ENCODE results near the gene IPO4. TPM values are rescaled to one million over a fixed set of nuclear protein-coding genes. Genes with fewer than 3 reads are reported as not detected.

IPO4 gene
- polyA plus RNA-seq, 4 donors, result 19.8 to 39.5 (median 31.0) TPM

GRCh38 chr14:24135584-24135833 lies 53.1 kb downstream of the IPO4 start:
- DNase-seq (ENCODE audit: low read depth in 4 of 4, low spot score in 3 of 4), result no peak

- no peak for DNase-seq (ENCODE audit: low read depth in 4 of 4, low spot score in 3 of 4)
Measured at GRCh38 chr14:24133735-24134134, 54.9 kb downstream of the IPO4 start.

- no peak for DNase-seq (ENCODE audit: low read depth in 4 of 4, low spot score in 3 of 4)
Measured at GRCh38 chr14:24132976-24133375, 55.6 kb downstream of the IPO4 start.

GRCh38 chr14:24132061-24132685 lies 56.4 kb downstream of the IPO4 start:
- DNase-seq (ENCODE audit: low read depth in 4 of 4, low spot score in 3 of 4), result no peak

GRCh38 chr14:24131549-24131966 lies 57.1 kb downstream of the IPO4 start:
- no peak for DNase-seq (ENCODE audit: low read depth in 4 of 4, low spot score in 3 of 4)

- DNase-seq (ENCODE audit: low read depth in 4 of 4, low spot score in 3 of 4), result no peak
Measured at GRCh38 chr14:24130717-24131548, 57.7 kb downstream of the IPO4 start.

- DNase-seq (ENCODE audit: low read depth in 4 of 4, low spot score in 3 of 4), result no peak
Measured at GRCh38 chr14:24130380-24130716, 58.3 kb downstream of the IPO4 start, which contains the start of gene FITM1. Gene FITM1, plus strand, starts transcription at chr14:24130659. Its CDS starts 905 bp downstream, at chr14:24131564.

Other genes starting within 250 kb of the IPO4 start
- 10 to 100 TPM; 28.3 to 50.8 (median 44.2) TPM for gene DHRS4, start 235.0 kb downstream of the IPO4 start, polyA plus RNA-seq (ENCODE audit: insufficient read length in 4 of 4)
- 10 to 100 TPM; 27.6 to 52.8 (median 31.4) TPM for gene DHRS4L2, start 199.9 kb downstream of the IPO4 start, polyA plus RNA-seq (ENCODE audit: insufficient read length in 4 of 4)
- 1 to 10 TPM; 1.2 to 2.0 (median 1.8) TPM for gene CARMIL3, start 136.8 kb downstream of the IPO4 start, polyA plus RNA-seq (ENCODE audit: insufficient read length in 4 of 4)
- not detected for gene CPNE6, start 117.3 kb downstream of the IPO4 start, polyA plus RNA-seq (ENCODE audit: insufficient read length in 4 of 4)
- gene PCK2, start 94.5 kb downstream of the IPO4 start, polyA plus RNA-seq (ENCODE audit: insufficient read length in 4 of 4), result 10 to 100 TPM in 3 of 4 donors, 1 to 10 TPM in 1; 7.7 to 31.0 (median 24.0) TPM
- gene DCAF11, start 74.0 kb downstream of the IPO4 start, polyA plus RNA-seq (ENCODE audit: insufficient read length in 4 of 4), result 10 to 100 TPM; 41.2 to 90.6 (median 73.0) TPM
- 1 to 10 TPM in 3 of 4 donors, under 1 TPM in 1; 0.59 to 4.1 (median 2.1) TPM for gene NRL, start 73.9 kb downstream of the IPO4 start, polyA plus RNA-seq (ENCODE audit: insufficient read length in 4 of 4)
- 1 to 10 TPM in 1 of 4 donors, under 1 TPM in 3; 0.55 to 1.6 (median 0.79) TPM for gene FITM1, start 58.2 kb downstream of the IPO4 start, polyA plus RNA-seq (ENCODE audit: insufficient read length in 4 of 4)
- 100 to 1,000 TPM; 131 to 226 (median 197) TPM for gene PSME1, start 52.6 kb downstream of the IPO4 start, polyA plus RNA-seq (ENCODE audit: insufficient read length in 4 of 4)
- gene EMC9, start 47.2 kb downstream of the IPO4 start, polyA plus RNA-seq (ENCODE audit: insufficient read length in 4 of 4), result 10 to 100 TPM in 3 of 4 donors, 1 to 10 TPM in 1; 9.7 to 21.4 (median 19.4) TPM
- gene PSME2, start 42.2 kb downstream of the IPO4 start, polyA plus RNA-seq (ENCODE audit: insufficient read length in 4 of 4), result 100 to 1,000 TPM; 134 to 185 (median 166) TPM
- 10 to 100 TPM; 44.8 to 59.8 (median 47.4) TPM for gene RNF31, start 41.3 kb downstream of the IPO4 start, polyA plus RNA-seq (ENCODE audit: insufficient read length in 4 of 4)
- 10 to 100 TPM; 46.1 to 68.1 (median 57.0) TPM for gene IRF9, start 27.6 kb downstream of the IPO4 start, polyA plus RNA-seq (ENCODE audit: insufficient read length in 4 of 4)
- 100 to 1,000 TPM in 1 of 4 donors, 10 to 100 TPM in 3; 28.0 to 100 (median 57.9) TPM for gene REC8, start 16.7 kb downstream of the IPO4 start, polyA plus RNA-seq (ENCODE audit: insufficient read length in 4 of 4)
- gene TM9SF1, start 6.6 kb upstream of the IPO4 start, polyA plus RNA-seq (ENCODE audit: insufficient read length in 4 of 4), result 10 to 100 TPM; 32.9 to 43.7 (median 35.4) TPM
- gene TSSK4, start 16.9 kb upstream of the IPO4 start, polyA plus RNA-seq (ENCODE audit: insufficient read length in 4 of 4), result 10 to 100 TPM in 1 of 4 donors, 1 to 10 TPM in 3; 4.2 to 12.0 (median 5.6) TPM
- gene CHMP4A, start 24.7 kb upstream of the IPO4 start, polyA plus RNA-seq (ENCODE audit: insufficient read length in 4 of 4), result 10 to 100 TPM; 27.8 to 58.4 (median 52.0) TPM
- gene MDP1, start 27.2 kb upstream of the IPO4 start, polyA plus RNA-seq (ENCODE audit: insufficient read length in 4 of 4), result 10 to 100 TPM in 3 of 4 donors, 1 to 10 TPM in 1; 8.3 to 16.9 (median 11.3) TPM
- 100 to 1,000 TPM; 189 to 230 (median 217) TPM for gene NEDD8, start 43.6 kb upstream of the IPO4 start, polyA plus RNA-seq (ENCODE audit: insufficient read length in 4 of 4)
- 100 to 1,000 TPM in 3 of 4 donors, 10 to 100 TPM in 1; 65.6 to 124 (median 117) TPM for gene GMPR2, start 44.1 kb upstream of the IPO4 start, polyA plus RNA-seq (ENCODE audit: insufficient read length in 4 of 4)
- 10 to 100 TPM; 57.3 to 62.1 (median 60.1) TPM for gene TINF2, start 53.8 kb upstream of the IPO4 start, polyA plus RNA-seq (ENCODE audit: insufficient read length in 4 of 4)
- gene TGM1, start 74.4 kb upstream of the IPO4 start, polyA plus RNA-seq (ENCODE audit: insufficient read length in 4 of 4), result 1 to 10 TPM; 1.6 to 6.6 (median 2.6) TPM
- 10 to 100 TPM; 19.4 to 28.6 (median 20.3) TPM for gene RABGGTA, start 82.8 kb upstream of the IPO4 start, polyA plus RNA-seq (ENCODE audit: insufficient read length in 4 of 4)
- 10 to 100 TPM; 27.8 to 54.8 (median 43.2) TPM for gene DHRS1, start 111.0 kb upstream of the IPO4 start, polyA plus RNA-seq (ENCODE audit: insufficient read length in 4 of 4)
- gene NOP9, start 111.0 kb upstream of the IPO4 start, polyA plus RNA-seq (ENCODE audit: insufficient read length in 4 of 4), result 10 to 100 TPM; 20.0 to 27.0 (median 25.4) TPM
- gene CIDEB, start 119.2 kb upstream of the IPO4 start, polyA plus RNA-seq (ENCODE audit: insufficient read length in 4 of 4), result 10 to 100 TPM; 20.2 to 28.4 (median 24.5) TPM
- gene LTB4R2, start 121.3 kb upstream of the IPO4 start, polyA plus RNA-seq (ENCODE audit: insufficient read length in 4 of 4), result 1 to 10 TPM; 1.7 to 4.4 (median 3.0) TPM
- 1 to 10 TPM; 2.1 to 6.5 (median 4.9) TPM for gene LTB4R, start 122.7 kb upstream of the IPO4 start, polyA plus RNA-seq (ENCODE audit: insufficient read length in 4 of 4)
- gene ADCY4, start 146.3 kb upstream of the IPO4 start, polyA plus RNA-seq (ENCODE audit: insufficient read length in 4 of 4), result 10 to 100 TPM in 3 of 4 donors, 1 to 10 TPM in 1; 8.4 to 23.3 (median 20.0) TPM
- 1 to 10 TPM; 2.3 to 4.3 (median 3.8) TPM for gene RIPK3, start 151.2 kb upstream of the IPO4 start, polyA plus RNA-seq (ENCODE audit: insufficient read length in 4 of 4)
- 100 to 1,000 TPM in 1 of 4 donors, 10 to 100 TPM in 3; 52.5 to 151 (median 78.2) TPM for gene NFATC4, start 179.4 kb upstream of the IPO4 start, polyA plus RNA-seq (ENCODE audit: insufficient read length in 4 of 4)
- 10 to 100 TPM; 46.0 to 95.5 (median 49.4) TPM for gene NYNRIN, start 210.2 kb upstream of the IPO4 start, polyA plus RNA-seq (ENCODE audit: insufficient read length in 4 of 4)
- 1 to 10 TPM; 2.2 to 4.7 (median 2.6) TPM for gene CBLN3, start 240.9 kb upstream of the IPO4 start, polyA plus RNA-seq (ENCODE audit: insufficient read length in 4 of 4)
- 10 to 100 TPM; 35.8 to 50.0 (median 40.5) TPM for gene KHNYN, start 241.1 kb upstream of the IPO4 start, polyA plus RNA-seq (ENCODE audit: insufficient read length in 4 of 4)